Spinal cord (tissue), 10 donors: ENCODE results near the gene VGF. TPM values are rescaled to one million over a fixed set of nuclear protein-coding genes. Genes with fewer than 3 reads are reported as not detected.
"Not testable (repeated sequence)": the region's sequence is repeated elsewhere in the genome, so short reads cannot be mapped to it uniquely, and the experiment has no call there.

Source experiments
- DNase-seq, 6 donors: peaks; one replicate each; pipeline versions ENCODE4 v3.0.0 to v3.0.0-alpha.2; 2013 to 2015; ENCODE audit warnings: low spot score in 6 of 6, low read depth in 4 of 6
- H3K27ac ChIP-seq: one replicate; pipeline ENCODE4 v1.5.1; 2013; ENCODE audit warnings: low read depth, low read length, control low read depth
- H3K27me3 ChIP-seq: one replicate; pipeline ENCODE4 v1.6.1; 2013; ENCODE audit warnings: low read length; ENCODE audit not compliant: control insufficient read depth, insufficient read depth
- H3K36me3 ChIP-seq: one replicate; pipeline ENCODE4 v1.6.1; 2013; ENCODE audit warnings: low read length; ENCODE audit not compliant: control insufficient read depth, insufficient read depth
- H3K4me1 ChIP-seq: one replicate; pipeline ENCODE4 v1.6.1; 2013; ENCODE audit warnings: low read length; ENCODE audit not compliant: control insufficient read depth, insufficient read depth
- H3K4me3 ChIP-seq: one replicate; pipeline ENCODE4 v1.5.1; 2013; ENCODE audit warnings: low read depth, low read length, control low read depth
- H3K9me3 ChIP-seq: one replicate; pipeline ENCODE4 v1.6.1; 2013; ENCODE audit warnings: low read length; ENCODE audit not compliant: control insufficient read depth, insufficient read depth
- WGBS: methylation state at CpG from one replicate; pipeline ENCODE4 v1.1.5; 2013; ENCODE audit warnings: missing lambda C conversion rate; ENCODE audit not compliant: insufficient coverage; 5-methylcytosine and 5-hydroxymethylcytosine counted together
- polyA plus RNA-seq, 2 donors: library from polyadenylated mRNA; unstranded; fragments of 120-200 nt; gene quantifications; one replicate each; pipeline ENCODE4 v1.2.1, GENCODE V29; 2013; ENCODE audit not compliant: insufficient read length in 2 of 2
- total RNA-seq, 2 donors: library from RNA; depleted of rRNA in 1 of 2; stranded (reverse); fragments of 120-200 nt in 1 of 2; fragments of >200 nt in 1 of 2; gene quantifications; one replicate each; pipeline versions ENCODE4 v1.2.3 to v1.2.4, GENCODE V29; 2013 to 2014
- donor health status: healthy.

The VGF gene
- total and polyA plus RNA-seq, 4 donors: 7.9 to 70.2 (median 39.1) TPM

DNA sequence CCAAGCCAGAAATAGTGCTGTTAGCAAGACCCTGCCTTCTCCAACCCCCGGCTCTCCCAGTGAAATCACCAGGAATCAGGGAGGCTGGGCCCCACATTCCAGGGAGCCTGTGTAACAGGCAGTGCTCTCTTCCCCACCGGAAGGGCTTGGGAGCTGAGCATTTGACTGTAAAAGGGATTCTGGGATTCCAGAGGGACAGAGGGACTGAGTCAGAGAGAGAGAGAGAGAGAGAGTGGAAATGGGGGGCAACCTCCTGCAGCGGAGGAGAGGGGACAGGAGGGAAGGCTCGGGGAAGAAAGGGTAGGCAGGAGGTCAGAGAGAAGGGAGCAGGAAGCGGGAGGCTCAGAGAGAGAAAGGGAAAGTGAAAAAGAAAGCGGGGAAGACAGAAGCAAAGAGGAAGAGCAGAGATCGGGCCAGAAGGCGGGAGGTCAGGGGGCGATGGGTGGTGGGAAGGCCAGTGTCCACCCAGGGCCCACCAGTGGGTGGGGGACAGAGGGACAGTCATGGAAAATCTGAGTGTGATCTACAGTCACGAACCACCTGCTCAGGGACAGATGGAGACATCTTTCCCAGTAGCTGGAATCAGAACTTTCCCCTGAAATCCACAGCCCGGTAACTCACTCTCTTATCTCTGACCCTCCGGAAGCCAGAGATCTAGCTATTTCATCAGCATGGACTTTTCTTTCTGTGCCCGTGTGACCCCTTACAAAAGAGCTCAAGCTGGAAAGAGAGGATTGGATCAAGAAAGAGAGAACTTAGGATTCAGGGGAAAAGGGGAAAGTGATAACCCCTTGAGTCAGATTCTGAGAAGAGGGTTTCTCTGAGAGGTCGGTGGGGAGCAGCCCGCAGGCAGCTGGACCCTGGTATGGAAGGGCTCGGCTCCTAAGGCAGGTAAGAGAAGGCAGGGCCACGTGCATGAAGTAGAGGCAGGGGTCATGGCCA is 43.1 kb downstream of the VGF start:
- H3K27me3 ChIP-seq: peaks cover 2% of the 10 kb centered on the region
- peak overlapping the region; percentile 61 for H3K27ac ChIP-seq
- peaks cover 22% of the 10 kb centered on the region for H3K4me1 ChIP-seq
- WGBS: 50% methylated on average over 16 of the region's 17 CpGs
- no peaks in the 10 kb centered on the region for H3K36me3 ChIP-seq
- no peaks in the 10 kb centered on the region for H3K9me3 ChIP-seq
- peak in 1 of 6 donors; percentile 66 for DNase-seq
- peak overlapping the region; percentile 2 for H3K4me3 ChIP-seq

DNA sequence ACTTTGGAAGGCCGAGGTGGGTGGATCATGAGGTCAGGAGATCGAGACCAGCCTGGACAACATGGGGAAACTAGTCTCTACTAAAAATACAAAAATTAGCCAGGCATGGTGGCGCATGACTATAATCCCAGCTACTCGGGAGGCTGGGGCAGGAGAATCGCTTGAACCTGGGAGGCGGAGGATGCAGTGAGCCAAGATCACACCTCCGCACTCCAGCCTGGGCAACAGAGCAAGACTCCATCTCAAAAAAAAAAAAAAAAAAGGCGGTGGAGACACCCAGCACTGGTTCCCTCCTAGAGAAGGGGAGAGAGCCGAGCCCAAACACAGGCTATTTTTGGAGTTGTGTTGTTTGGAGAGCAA is 43.8 kb downstream of the VGF start:
- WGBS: no CpG with 5 or more reads among the region's 9 CpGs
- not testable (repeated sequence) for H3K27me3 ChIP-seq, DNase-seq, H3K36me3 ChIP-seq, H3K4me3 ChIP-seq, H3K9me3 ChIP-seq
- peak overlapping the region; percentile 61 for H3K27ac ChIP-seq
- H3K4me1 ChIP-seq: peaks cover 16% of the 10 kb centered on the region

DNA sequence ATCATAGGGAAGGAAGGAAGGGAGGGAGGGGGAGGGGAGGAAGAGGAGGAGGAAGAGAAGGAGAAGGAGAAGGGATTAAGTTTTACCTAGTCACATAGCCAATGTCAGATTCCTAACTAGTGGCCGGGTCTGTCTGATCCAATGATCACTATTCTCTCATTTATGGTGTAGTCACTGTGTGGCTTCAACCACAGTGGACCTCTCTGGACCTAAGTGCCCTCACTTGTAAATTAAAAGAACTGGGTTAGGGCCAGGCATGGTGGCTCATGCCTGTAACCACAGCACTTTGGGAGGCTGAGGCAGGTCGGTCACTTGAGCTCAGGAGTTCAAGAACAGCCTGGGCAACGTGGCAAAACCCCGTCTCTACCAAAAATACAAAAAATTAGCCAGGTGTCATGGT is 45.1 kb downstream of the VGF start:
- H3K27ac ChIP-seq: no peak overlapping the region
- peaks cover 2% of the 10 kb centered on the region for H3K27me3 ChIP-seq
- peaks cover 9% of the 10 kb centered on the region for H3K4me1 ChIP-seq
- no peaks in the 10 kb centered on the region for H3K36me3 ChIP-seq
- no peaks in the 10 kb centered on the region for H3K9me3 ChIP-seq
- H3K4me3 ChIP-seq: no peak overlapping the region
- no peak for DNase-seq
- 67% methylated on average over 1 of the region's 4 CpGs for WGBS

DNA sequence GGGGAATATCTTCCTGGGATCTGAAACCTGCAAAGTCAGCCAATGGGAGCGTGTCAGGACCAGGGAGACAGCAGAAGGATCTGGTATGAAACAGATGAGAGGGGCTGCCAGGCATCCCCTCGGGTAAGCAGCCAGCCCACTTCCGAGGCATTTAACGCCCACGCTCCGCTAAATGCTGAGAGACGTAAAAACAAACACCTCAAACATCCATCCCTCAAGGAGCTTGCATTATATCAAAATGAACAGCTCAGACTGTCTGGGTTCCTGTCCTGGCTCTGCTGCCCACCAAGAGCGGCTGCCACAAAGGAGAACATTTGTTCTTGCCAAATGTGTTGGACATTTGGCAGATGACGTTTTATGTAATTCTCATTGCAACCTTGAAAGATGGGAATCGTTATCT is 45.5 kb downstream of the VGF start:
- Histone ChIP-seq H3K27me3 (peaks cover 2% of the 10 kb centered on the region), H3K9me3 (no peaks in the 10 kb centered on the region), H3K4me3 (no peak overlapping the region), H3K36me3 (no peaks in the 10 kb centered on the region), H3K27ac (no peak overlapping the region), H3K4me1 (peaks cover 7% of the 10 kb centered on the region)
- DNase-seq: no peak
- WGBS: 43% methylated on average over 1 of the region's 10 CpGs

DNA sequence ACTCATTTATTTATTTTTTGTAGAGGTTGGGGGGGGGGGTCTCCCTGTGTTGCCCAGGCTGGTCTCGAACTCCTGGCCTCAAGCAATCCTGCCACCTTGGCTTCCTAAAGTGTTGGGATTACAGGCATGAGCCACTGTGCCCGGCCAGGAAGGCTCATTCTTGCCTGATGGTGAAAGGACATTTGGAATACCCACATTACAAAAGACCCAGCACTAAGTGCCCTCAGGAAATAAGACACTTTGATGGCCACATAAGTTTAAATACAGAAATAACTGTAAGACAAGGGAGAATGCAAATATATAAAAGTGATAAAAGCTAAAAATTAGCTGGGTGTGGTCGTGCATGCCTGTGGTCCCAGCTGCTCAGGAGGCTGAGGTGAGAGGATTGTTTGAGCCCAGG is 46.5 kb downstream of the VGF start:
- Histone ChIP-seq H3K4me1 (peaks cover 6% of the 10 kb centered on the region), H3K27me3 (peaks cover 2% of the 10 kb centered on the region), H3K4me3 (no peak overlapping the region), H3K27ac (no peak overlapping the region), H3K36me3 (no peaks in the 10 kb centered on the region), H3K9me3 (no peaks in the 10 kb centered on the region)
- no peak for DNase-seq
- 100% methylated on average over 1 of the region's 3 CpGs for WGBS

DNA sequence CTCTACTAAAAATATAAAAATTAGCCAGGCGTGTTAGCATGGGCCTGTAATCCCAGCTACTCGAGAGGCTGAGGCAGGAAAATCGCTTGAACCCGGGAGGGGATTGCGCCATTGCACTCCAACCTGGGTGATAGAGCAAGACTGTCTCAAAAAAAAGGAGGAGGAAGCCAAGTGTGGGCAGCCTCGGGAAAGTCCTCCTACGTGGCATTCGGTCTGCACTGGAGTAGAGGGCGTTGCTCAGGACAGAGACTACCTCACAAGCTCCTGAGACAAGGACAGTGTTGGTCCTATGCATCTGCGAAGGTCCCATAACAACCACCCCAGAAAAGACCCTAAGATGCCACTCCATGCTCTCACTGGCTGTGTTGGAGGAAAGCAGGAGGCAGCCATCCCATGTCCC is 48.5 kb downstream of the VGF start:
- H3K4me3 ChIP-seq: no peak overlapping the region
- no peaks in the 10 kb centered on the region for H3K27me3 ChIP-seq
- no peak for DNase-seq
- H3K36me3 ChIP-seq: no peaks in the 10 kb centered on the region
- WGBS: 95% methylated on average over 6 of the region's 10 CpGs
- H3K4me1 ChIP-seq: peaks cover 3% of the 10 kb centered on the region
- no peaks in the 10 kb centered on the region for H3K9me3 ChIP-seq
- H3K27ac ChIP-seq: no peak overlapping the region

DNA sequence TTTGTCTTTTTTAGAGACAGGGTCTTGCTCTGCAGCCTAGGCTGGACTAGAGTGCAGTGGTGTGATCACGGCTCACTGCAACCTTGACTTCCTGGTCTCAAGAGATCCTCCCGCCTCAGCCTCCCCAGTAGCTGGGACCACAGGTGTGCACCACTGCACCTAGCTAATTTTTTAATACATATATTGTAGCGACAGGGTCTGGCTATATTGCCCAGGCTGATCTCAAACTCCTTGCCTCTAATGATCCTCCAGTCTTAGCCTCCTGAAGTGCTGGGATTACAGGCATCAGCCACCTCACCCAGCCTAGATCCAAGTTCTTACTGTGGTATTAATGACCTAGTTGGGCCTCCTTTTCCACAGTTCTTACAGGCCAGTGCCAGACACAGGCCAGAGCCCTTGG is 50.2 kb downstream of the VGF start:
- Histone ChIP-seq H3K9me3 (no peaks in the 10 kb centered on the region), H3K27me3 (no peaks in the 10 kb centered on the region), H3K4me1 (peaks cover 3% of the 10 kb centered on the region), H3K4me3 (no peak overlapping the region), H3K36me3 (no peaks in the 10 kb centered on the region), H3K27ac (no peak overlapping the region)
- 96% methylated on average over 3 of the region's 3 CpGs for WGBS
- DNase-seq: no peak

DNA sequence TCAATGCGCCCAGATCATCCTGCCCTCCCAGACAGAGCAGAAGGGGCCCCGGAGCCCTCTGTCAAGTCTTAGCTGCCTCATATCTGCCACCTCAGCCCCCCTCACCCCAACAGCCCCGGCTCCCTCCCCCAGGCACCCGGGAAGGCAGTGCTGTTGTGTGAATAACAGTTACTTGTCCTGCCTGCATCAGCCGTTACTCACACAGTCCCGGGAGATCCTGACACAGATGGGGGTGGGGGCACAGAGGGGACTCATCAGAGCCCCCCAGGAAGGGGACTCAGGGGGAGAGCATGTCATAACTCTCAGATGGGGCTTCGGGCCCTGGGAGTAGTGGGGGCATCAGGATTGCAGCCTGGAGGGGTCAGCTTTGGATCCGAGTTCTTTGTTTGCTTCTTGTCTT is 50.9 kb downstream of the VGF start:
- Histone ChIP-seq H3K27ac (no peak overlapping the region), H3K27me3 (no peaks in the 10 kb centered on the region), H3K36me3 (no peaks in the 10 kb centered on the region), H3K9me3 (no peaks in the 10 kb centered on the region), H3K4me3 (no peak overlapping the region), H3K4me1 (no peaks in the 10 kb centered on the region)
- DNase-seq: no peak
- 75% methylated on average over 2 of the region's 8 CpGs for WGBS

DNA sequence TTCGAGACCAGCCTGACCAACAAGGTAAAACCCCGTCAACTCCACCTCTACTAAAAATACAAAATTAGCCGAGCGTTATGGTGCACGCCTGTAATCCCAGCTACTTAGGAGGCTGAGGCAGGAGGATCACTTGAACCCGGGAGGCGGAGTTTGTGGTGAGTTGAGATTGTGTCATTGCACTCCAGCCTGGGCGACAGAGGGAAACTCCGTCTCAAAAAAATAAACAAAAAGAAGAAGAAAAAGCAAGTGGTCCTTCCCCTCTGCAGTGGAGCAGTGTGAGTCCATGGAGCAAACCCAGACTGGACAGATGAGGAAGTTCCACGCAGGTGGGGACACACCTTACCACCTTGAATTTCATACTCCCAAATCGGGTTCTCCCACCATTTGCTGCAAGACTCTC is 51.5 kb downstream of the VGF start:
- WGBS: 80% methylated on average over 1 of the region's 11 CpGs
- DNase-seq: no peak
- Histone ChIP-seq H3K27ac (no peak overlapping the region), H3K27me3 (no peaks in the 10 kb centered on the region), H3K4me1 (peaks cover 4% of the 10 kb centered on the region), H3K4me3 (no peak overlapping the region), H3K9me3 (no peaks in the 10 kb centered on the region), H3K36me3 (no peaks in the 10 kb centered on the region)

DNA sequence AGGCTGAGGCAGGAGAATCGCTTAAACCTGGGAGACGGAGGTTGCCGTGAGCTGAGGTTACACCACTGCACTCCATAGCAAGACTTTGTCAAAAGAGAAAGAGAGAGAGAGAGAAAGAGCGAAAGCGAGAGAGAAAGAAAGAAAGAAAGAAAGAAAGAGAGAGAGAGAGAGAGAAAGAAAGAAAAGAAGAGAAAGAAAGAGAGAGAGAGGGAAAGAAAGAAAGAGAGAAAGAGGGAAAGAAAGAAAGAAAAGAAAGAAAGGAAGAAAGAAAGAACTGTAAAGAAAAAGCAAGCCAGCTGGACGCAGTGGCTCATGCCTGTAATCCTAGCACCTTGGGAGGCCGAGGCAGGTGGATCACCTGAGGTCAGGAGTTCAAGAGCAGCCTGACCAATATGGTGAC is 52.2 kb downstream of the VGF start:
- WGBS: 90% methylated on average over 4 of the region's 7 CpGs
- not testable (repeated sequence) for H3K27ac ChIP-seq

More for the DNA sequence above, 52.2 kb downstream of the VGF start:
- not testable (repeated sequence) for H3K36me3 ChIP-seq, DNase-seq, H3K27me3 ChIP-seq, H3K4me3 ChIP-seq, H3K4me1 ChIP-seq, H3K9me3 ChIP-seq
